Effector CD4-positive, alpha-beta T cell (primary cell): ENCODE data around the gene ACBD7.

ENCODE experiments used
- DNase-seq: peaks from one replicate; pipeline ENCODE4 v3.0.0-alpha.2; 2020

Gene ACBD7

DNA sequence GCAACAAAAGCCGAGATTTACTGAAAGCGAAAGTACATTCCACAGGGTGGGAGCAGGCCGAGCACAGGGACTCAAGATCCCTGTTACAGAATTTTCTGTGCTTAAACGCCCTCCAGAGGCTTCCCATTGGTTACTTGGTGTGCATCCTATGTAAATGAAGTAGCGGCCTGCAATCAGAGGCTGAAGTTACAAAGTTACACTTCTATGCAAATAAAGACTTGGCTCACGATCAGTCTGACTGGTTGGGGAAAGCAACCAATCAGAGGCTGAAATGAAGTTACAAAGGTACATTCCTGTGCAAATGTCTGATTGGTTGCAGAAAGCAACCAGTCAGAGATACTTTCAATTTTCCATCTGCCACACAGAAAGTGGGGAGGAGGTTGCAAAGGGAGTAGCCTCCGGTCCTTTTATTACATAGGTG lies 4.1 kb downstream of the ACBD7 start:
- no peak for DNase-seq

DNA sequence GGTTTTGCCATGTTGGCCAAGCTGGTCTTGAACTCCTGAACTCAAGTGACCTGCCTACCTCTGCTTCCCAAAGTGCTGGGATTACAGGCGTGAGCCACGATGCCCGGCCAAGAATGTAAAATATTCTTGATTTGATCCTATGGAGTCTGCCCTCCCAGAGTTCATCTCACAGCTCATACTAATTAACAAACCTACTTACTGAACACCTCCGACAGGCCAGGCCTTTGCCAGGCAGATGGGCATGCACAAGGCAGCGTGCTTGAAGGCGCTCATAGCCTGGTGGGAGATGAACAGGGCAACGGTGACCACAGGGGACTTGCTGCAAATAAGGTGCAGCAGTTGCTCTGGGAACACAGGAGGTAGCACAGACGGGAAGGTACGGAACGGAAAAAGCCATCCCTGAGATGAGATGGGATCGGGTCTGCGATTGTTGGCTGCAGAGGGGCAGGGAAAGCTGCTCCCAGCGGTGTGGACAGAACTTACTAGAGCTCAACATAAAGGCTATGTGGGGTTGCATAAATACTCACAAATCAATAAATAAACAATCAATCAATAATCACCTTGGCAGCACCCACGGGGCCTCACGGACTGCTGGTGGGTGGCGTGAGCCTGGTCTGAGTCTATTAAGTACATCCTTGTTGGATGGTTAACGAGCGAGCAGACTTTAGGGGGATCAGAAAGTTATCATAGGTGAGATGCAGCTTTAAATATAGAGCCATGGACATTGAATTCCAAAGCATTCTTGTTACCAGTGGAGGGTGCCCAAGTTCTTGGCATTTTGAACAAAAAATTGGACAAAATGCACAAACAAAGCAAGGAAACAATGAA lies 4.7 kb downstream of the ACBD7 start:
- no peak for DNase-seq

DNA sequence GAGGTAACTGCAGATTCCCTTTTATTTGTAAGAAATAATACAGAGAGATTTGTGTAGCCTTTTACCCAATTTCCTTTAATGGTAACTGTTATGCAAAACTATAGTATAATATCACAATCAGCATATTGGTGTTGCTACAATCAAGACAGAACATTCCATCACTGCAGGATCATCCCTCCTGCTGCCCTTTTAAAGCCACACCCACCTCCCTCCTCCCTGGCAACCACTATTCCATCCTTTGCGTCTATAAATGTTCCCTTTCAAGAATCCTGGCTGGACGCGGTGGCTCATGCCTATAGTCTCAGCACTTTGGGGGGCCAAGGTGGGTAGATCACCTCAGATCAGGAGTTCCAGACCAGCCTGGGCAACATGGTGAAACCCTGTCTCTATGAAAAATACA lies 13.2 kb downstream of the ACBD7 start:
- DNase-seq: no peak

DNA sequence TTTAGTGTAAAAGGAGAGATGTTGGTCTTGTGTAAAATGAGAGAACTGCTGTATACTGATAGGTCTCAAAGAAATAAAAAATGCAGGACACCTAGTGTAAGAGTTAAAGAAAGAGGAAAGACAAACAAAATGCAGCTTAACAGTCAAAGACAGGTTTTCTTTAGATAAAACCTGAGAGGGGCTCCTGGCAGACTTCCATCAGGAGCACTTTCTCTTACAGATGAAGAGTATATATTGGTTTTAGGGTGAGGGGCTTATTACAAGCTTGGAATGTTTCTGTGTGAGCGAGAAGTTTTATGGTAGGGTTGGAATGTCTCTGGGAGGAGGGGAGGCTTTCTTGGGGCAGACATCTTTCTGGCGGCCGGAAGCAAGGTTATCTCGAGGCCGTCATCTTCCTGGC lies 16.2 kb downstream of the ACBD7 start:
- no peak for DNase-seq

DNA sequence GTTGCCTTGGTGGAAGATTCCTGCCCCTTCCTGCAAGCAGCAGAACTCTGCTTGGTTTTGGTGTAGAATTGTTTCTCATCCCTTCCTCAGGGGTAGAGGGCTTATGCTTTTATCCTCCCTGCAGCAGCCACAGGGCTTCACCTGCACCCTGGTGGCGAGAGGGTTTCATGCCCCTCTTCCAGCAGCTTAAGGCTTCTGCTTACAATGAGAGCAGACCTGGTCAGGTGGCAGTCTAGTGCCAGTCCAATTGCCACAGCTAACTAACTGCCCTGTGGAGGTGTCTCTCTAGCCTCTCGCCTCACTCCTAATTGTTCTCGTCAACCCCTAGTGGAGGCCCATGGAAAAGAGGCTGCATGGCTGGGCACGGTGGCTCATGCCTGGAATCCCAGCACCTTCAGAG lies 19.3 kb downstream of the ACBD7 start:
- DNase-seq: no peak

DNA sequence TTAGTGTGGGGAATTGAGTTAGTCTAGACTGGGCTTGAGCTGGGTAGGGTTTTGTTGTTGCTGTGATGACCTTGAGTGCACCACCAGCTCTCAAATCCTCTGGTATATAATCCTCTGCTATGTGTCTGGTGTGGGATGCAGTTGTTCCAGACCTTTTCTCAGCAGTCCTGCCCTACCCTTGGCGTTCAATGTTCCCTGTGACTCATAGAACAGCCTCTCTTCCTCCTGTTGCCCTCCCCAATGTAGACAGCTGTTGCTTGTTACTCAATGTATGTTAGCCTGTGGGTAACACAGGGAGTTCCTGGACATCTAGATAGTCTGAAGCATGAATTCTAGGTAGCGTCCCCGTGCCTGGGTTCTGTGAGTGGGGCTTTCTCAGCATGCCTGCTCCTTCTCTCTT lies 19.8 kb downstream of the ACBD7 start:
- no peak for DNase-seq

DNA sequence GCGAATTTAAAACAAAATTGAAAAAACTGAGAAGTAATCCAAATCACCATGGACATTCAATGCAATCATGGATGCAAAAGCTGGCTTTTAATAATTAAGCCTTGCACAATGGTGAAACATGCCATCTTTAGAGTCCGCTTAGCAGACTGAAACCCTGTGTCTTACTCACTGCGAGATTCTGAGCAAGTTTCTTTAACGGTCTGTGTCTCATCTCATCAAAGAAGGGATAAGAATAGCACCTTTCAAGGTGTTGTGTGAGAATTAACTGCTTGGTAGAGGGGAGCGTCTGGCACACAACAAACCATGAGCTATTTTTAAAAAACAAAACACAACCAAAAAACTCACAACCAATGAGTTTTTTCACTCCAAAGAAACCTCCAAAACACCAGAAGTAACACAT lies 21.4 kb downstream of the ACBD7 start:
- DNase-seq: no peak

DNA sequence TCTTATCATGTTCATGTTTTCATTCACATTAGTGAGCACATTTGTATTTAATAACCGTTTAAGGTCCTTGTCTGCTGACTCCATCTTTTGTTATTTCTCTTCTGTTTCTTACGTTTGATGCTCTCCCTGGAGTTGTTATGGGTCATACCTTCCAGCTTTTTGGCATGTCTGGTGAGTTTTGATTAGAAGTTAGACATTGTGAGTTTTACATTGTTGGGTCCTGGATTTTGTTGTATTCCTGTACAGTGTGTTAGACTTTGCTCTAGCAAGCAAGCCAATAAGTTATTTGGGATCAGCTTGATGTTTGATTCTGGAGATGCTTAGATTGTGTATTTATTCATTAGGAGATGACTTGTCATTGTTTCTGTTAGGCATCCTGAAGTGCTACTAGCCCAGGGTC lies 27.9 kb downstream of the ACBD7 start:
- DNase-seq: no peak

DNA sequence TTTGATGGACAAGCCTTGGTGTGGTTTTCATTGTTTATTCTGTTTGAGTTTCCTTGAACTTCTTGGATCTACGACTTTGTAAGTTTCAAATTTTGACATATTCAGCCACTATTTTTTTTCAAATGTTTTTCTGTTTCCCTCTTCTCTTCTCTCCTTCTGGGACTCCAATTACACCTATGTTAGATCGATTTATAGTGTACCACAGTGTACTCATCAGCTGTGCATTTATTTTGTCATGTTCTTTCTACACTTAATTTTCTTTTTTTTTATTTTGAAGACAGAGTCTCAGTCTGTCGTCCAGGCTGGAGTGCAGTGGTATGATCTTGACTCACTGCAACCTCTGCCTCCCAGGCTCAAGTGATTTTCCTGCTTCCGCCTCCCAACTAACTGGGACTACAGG lies 28.7 kb downstream of the ACBD7 start:
- no peak for DNase-seq

DNA sequence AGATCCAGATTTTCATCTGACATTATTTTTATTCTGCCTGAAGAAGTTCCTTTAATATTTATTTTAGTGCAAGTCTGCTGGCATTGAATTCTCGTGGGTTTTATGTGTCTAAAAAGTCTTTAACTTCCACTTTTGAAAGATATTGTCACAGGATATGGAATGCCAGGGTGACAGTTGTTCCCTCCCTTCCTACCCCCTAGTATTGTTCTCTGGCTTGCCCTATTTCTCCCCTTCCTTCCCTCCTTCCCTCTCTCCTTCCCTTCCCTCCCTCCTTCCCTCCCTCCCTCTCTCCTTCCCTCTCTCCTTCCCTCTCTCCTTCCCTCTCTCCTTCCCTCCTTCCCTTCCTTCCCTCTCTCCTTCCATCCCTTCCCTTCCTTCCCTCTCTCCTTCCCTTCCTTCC lies 29.9 kb downstream of the ACBD7 start:
- DNase-seq: no peak

DNA sequence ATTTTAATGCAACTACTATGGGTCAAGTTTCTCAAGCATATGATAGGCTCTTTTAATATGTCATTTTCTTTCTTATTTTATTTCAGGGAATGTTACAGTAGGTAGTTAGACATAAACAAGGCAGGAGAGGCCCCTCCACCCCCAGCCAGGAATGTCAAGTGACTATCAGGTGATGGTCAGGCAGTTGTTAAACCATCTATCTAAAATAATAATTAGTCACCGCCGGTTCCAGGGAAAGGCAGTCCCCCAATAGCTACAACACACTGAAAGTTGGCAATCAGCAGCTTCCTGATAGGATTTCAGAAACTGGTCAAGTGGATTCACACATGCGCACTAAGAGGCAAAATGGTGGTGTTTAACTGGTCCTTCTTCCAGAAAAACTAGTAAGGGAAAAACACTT lies 35.5 kb downstream of the ACBD7 start:
- DNase-seq: no peak

DNA sequence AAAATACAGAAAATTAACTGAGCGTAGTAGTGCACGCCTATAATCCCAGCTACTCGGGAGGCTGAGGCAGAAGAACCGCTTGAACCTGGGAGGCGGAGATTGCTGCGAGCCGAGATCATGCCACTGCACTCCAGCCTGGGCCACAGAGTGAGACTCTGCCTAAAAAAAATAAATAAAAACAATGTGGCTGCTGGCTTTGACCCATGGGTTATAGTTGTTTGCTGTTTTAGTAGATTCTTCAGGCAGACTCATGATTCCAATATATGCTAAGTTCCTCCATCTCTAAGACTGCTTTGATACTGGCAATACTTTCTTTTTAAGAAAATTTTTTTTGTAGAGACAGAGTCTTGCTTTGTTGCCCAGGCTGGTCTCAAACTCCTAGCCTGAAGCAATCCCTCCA lies 36.5 kb downstream of the ACBD7 start:
- no peak for DNase-seq

DNA sequence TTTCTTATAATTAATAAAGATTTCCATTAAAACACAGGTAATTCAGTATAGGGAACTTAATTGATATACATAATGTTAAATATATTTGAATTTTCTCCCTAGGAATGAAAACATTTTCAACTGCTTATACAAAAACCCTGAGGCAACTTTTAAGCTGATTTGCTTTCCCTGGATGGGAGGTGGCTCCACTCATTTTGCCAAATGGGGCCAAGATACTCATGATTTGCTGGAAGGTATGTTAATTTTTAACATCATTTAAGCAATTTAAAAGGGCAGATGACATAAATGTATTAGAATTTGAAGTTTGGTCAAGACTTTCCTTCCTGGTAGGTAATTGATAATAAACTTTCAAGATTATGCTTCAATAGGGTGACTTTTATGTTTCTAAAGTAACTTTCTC lies 39.0 kb downstream of the ACBD7 start:
- no peak for DNase-seq

DNA sequence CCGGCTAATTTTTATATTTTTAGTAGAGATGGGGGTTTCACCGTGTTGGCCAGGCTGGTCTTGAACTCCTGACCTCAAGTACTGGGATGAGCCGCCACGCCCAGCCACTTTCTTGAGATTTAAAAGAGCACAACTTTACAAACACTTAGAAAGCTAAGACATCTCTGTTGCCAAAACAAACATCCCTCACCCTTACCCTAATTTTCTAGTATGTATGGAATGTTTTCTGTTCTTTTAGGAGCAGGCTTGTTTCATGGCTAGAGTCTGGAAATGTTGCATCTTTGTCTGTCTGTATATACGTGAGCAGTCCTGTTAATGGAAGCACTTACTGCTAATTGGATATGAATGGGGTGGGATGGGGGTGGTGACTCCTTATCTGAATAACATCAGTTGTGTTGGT lies 42.0 kb downstream of the ACBD7 start:
- no peak for DNase-seq

DNA sequence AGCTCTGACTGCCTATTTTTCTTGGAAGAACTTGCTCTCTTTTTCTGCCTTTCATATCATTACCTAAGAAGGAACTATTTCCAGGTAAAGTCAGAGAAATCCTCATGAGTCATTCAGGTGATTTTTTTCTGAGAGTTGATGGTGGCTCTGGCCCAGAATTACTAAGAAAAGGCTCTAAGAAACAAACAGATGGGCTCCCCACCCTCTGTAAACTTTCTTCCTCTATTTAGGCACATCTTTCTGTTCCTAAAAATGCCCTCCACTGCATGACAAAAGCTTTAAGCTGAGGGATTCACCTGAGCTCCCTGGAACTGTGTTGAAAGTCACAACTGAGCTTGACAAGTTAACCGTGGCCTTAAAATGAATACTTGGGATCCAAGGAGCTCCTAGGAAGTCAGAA lies 43.2 kb downstream of the ACBD7 start:
- no peak for DNase-seq

DNA sequence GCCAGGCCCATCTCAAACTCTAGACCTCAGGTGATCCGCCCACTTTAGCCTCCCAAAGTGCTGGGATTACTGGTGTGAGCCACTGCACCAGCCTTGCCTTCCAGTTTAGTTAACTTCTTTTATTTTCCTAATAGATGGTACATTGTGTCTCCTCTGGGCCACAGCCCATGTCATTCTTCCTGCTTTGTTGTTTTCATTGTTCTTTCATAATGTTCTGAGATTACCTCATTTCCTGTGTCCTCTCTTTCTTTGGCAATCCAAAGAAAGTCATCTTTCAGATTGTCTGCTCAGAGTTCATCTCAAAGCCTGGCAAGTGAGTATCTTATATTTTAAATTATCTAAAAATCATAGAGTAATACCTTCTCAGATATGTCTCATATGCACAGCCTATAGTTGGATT lies 44.9 kb downstream of the ACBD7 start, which contains the start of gene OLAH:
Gene OLAH, plus strand, starts transcription at position 270 of the 400 bp plus-strand sequence. CDS start 3,346 bp downstream, outside the sequence.
- no peak for DNase-seq

DNA sequence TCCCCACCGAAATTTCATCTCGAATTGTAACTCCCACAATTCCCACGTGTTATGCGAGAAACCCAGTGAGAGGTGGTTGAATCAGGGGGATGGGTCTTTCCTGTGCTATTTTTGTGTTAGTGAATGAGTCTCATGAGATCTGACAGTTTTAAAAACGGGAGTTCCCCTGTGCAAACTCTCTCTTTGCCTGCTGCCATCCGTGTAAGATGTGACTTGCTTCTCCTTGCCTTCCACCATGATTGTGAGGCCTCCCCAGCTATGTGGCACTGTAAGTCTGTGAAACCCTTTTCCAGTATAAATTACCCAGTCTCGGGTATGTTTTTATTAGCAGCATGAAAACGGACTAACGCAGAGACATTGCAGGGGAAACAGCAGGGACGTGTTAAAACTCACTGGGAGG lies 50.2 kb downstream of the ACBD7 start:
- DNase-seq: no peak

DNA sequence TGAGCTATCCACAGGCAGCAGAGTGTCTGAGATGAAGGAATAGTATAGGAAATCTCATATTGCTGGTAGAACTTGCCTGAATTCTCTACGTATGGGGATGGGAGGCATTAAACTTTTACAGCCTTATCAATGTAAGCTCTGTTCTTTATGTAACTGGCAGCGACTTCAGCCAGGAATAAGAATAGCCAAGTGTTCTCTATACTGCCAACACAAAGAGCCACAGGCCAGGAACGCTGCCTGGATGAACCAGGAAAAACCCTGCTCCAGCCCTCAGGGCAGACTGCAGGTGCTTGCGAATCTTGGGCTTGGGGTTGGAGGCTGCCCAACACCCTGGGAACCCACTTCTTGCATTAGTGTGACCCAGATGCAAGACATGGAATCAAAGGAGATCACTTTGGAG lies 50.9 kb downstream of the ACBD7 start:
- DNase-seq: no peak

DNA sequence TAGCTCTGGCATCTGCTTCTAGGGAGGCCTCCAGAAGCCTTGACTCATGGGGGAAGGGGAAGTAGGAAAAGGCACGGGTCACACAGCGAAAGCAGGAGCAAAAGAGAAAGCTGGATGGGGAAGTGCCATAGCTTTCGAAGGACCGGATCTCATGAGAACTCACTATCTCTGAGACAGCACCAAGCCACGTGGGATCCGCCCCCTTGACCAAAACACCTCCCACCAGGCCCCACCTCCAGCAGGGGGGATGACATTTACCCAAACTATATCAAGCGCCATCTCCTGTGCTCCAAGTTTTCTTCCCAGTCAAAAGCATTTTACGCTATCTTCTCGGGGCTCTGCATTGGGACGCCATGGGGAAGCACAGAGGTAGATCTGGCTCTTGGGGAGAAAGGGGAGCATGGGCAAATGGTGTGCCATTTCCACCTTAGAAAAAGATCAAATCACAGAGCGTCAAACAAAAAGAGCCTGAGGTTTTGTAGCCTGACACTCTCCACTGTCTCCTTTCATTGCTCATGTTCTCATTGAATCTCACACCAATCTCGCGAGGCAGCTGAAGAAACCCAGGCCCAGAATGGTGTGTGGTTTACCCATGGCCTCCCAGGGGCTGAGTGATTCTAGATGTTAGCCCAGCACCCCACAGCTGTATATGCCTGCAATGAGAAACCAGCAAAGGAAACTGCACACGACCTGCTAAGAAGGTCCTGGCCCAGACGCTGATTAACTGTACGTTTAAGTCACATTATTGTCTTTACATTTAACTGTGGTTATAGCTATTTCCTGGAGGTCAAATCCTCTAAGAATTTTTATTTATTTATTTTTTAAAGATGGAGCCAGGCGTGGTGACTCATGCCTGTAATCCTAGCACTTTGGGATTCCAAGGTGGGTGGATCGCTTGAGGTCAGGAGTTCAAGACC lies 52.9 kb downstream of the ACBD7 start:
- no peak for DNase-seq

DNA sequence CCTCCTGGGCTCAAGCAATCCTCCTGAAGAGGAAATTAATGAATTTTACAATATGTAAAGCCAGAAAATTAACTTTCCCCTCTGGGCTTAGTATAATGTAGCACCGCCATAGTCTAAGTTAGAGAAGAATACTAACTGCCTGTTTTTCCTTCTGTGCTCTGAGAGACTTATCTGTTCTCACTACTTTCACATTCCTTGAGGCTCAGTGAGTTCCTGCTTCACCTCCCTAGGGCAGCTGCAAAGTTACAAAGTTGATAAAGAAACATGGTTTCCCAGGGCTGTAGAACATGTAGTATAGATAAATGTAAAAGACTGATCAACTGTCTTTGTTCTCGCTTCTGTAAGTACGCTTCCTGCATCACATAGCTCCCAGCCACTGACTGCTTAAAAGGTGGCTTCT lies 60.8 kb downstream of the ACBD7 start:
- DNase-seq: no peak
